ENCODE measurements around the gene SLC35F3. TPM values are rescaled to one million over a fixed set of nuclear protein-coding genes. Genes with fewer than 3 reads are reported as not detected.

The SLC35F3 gene
- total RNA-seq, 2 donors from 2014 or later: 0.13 TPM; not detected in 1

GRCh38 chr1:234169161-234169849 is 264.8 kb downstream of the SLC35F3 start:
- no peak for DNase-seq
- TF ChIP-seq CTCF (IDR thresholded peaks at IDR 0.05): no peak
- H3K9ac ChIP-seq (ENCODE audit: low read depth in 2 of 2, low read length in 2 of 2): no peak overlapping the region
- H3K36me3 ChIP-seq: no peaks in the 10 kb centered on the region
- no peak overlapping the region for H3K27ac ChIP-seq
- no peaks in the 10 kb centered on the region for H3K4me1 ChIP-seq
- no peak overlapping the region for H3K4me3 ChIP-seq
- intact Hi-C loops (cut with DNase I): no loop called here
- no peaks in the 10 kb centered on the region for H3K9me3 ChIP-seq
- no peaks in the 10 kb centered on the region for H3K27me3 ChIP-seq

DNA sequence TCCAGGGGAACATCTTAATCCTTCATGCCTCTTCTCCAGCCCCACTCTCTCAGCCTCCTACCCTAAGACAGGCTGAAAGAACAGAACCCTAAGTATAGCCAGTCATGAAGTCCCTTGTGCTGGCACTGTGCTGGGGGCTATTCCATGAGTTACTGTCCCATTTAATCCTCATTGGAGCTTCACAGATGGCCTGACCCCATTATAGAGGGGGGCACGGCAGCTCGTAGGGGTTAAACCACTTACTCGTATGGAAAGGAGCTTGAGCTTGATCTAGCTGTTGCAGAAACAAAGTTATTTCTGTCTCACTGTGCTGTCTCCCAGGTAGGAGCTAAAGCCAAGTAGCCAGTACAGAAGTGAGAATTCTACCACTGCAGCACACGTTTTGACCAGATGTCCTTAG is 265.6 kb downstream of the SLC35F3 start:
- H3K4me3 ChIP-seq: no peak overlapping the region
- no peak overlapping the region for H3K27ac ChIP-seq
- no peaks in the 10 kb centered on the region for H3K4me1 ChIP-seq
- TF ChIP-seq CTCF (IDR thresholded peaks at IDR 0.05): no peak
- H3K36me3 ChIP-seq: no peaks in the 10 kb centered on the region
- H3K27me3 ChIP-seq: no peaks in the 10 kb centered on the region
- intact Hi-C loops (cut with DNase I): no loop called here
- no peaks in the 10 kb centered on the region for H3K9me3 ChIP-seq
- H3K9ac ChIP-seq (ENCODE audit: low read depth in 2 of 2, low read length in 2 of 2): no peak overlapping the region
- no peak for DNase-seq

DNA sequence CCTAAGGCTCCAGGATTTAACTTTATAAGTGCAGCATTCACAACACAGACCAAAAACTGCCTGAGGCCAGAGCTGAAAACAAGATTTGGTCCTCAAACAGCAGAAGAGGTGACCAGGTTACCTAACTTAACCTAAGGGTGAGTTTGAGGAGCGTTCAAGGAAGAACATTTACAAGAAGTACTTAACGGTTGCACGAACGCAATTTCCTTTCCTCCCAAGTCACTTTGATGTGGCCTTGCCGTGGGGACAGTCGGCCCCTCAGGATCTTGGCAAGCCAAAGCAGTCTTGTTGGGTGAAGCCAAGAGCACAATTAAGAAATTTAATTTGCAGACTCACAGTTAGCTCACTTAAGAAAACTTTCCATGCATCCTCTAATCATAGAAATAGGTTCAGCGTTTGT is 266.1 kb downstream of the SLC35F3 start:
- H3K4me1 ChIP-seq: no peaks in the 10 kb centered on the region
- no peak overlapping the region for H3K9ac ChIP-seq (ENCODE audit: low read depth in 2 of 2, low read length in 2 of 2)
- H3K4me3 ChIP-seq: no peak overlapping the region
- no peaks in the 10 kb centered on the region for H3K9me3 ChIP-seq
- H3K27ac ChIP-seq: no peak overlapping the region
- no peak for DNase-seq
- intact Hi-C loops (cut with DNase I): no loop called here
- TF ChIP-seq CTCF (IDR thresholded peaks at IDR 0.05): no peak
- H3K36me3 ChIP-seq: no peaks in the 10 kb centered on the region
- H3K27me3 ChIP-seq: no peaks in the 10 kb centered on the region

- H3K9me3 ChIP-seq: no peaks in the 10 kb centered on the region
- intact Hi-C loops (cut with DNase I): no loop called here
- no peaks in the 10 kb centered on the region for H3K27me3 ChIP-seq
- no peak overlapping the region for H3K27ac ChIP-seq
- H3K4me1 ChIP-seq: no peaks in the 10 kb centered on the region
- no peak for TF ChIP-seq CTCF (IDR thresholded peaks at IDR 0.05)
- no peaks in the 10 kb centered on the region for H3K36me3 ChIP-seq
- H3K9ac ChIP-seq (ENCODE audit: low read depth in 2 of 2, low read length in 2 of 2): no peak overlapping the region
- H3K4me3 ChIP-seq: no peak overlapping the region
- no peak for DNase-seq
These were observed 269.5 kb downstream of the SLC35F3 start for GRCh38 chr1:234173968-234174367.

DNA sequence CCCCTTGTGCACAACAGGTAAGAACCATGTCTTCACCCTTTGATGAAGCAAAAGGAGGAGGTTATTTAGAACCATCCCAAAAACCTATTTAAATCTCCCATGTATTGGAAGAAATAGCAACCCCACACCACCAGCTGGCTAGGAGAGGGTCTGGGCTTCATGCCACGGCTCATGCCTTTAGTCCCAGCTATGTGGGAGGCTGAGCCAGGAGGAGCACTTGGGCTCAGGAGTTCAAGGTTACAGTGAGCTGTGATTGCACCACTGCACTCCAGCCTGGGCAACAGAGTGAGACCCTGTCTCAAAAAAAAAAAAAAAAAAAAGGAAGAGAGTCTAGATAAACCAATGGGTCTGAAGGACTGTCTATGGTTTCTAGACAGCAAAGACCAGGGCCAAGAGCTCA is 270.9 kb downstream of the SLC35F3 start:
- Histone ChIP-seq H3K27ac (no peak overlapping the region), H3K27me3 (no peaks in the 10 kb centered on the region), H3K36me3 (no peaks in the 10 kb centered on the region), H3K4me1 (no peaks in the 10 kb centered on the region), H3K9me3 (no peaks in the 10 kb centered on the region), H3K4me3 (no peak overlapping the region), H3K9ac (ENCODE audit: low read depth in 2 of 2, low read length in 2 of 2) (no peak overlapping the region)
- no peak for TF ChIP-seq CTCF (IDR thresholded peaks at IDR 0.05)
- DNase-seq: no peak
- intact Hi-C loops (cut with DNase I): no loop called here

All from colonic mucosa (tissue), 4 donors.